NOMO-1 (cell line): ENCODE data around the gene MLYCD.

Experiments
- DNase-seq, 2 experiments: peaks; one replicate each; lab custom pipeline; 2025; ENCODE audit not compliant: unreplicated experiment in 2 of 2; lab: John Stamatoyannopoulos, UW

The MLYCD gene

DNA sequence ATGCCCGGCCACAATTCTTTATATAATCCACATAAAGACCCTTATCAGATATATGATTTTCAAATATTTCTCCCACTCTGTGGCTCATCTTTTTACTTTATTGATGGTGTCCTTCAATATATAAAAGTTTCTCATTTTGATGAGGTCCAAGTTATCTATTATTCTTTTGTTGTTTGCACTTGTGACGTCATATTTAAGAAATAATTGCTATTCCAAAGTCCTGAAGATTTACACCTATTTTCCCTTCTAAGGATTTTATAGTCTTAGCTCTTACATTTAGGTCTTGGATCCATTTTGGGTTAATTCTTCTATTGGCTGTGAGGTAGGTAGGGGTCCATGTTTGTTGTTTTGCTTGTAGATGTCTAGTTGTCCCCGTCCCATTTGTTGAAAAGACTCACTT lies 3.0 kb upstream of the MLYCD start:
- no peak for DNase-seq

DNA sequence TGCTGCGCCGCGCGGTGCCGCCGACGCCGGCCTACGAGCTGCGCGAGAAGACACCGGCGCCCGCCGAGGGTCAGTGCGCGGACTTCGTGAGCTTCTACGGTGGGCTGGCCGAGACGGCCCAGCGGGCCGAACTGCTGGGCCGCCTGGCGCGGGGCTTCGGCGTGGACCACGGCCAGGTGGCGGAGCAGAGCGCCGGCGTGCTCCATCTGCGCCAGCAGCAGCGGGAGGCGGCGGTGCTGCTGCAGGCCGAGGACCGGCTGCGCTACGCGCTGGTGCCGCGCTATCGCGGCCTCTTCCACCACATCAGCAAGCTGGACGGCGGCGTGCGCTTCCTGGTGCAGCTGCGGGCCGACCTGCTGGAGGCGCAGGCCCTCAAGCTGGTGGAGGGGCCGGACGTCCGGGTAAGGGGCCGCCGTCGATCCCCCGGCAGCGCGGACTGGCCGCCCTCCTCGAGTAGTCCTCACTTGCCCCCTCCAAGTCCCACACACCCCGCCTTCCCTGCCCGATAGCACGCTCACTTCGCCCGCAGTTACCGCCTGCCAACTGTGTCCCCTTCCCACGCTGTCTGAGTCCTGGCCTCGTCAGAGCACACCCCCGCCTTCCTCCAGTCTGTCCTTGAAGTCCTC lies 470 bp downstream of the MLYCD start:
- DNase-seq = peak; percentile 38 to 40

DNA sequence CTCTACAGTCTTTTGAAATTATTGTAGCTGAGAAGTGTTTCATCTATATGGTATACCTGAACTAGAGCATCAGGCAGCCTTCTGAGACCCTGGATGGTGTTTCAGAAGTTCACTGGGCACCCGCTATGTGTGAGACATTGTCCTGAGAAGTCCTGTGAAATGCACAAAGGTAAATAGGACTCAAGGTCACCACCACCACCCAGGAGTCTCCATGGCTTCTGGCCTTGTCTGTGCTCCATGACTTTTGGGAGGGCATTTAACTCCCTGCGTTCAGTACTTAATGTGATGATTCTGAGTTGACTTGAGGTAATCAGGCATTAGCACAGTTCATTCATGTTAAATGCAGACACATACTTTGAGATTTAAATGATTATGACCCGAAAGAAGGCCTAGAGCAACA lies 1.1 kb downstream of the MLYCD start:
- no peak for DNase-seq

DNA sequence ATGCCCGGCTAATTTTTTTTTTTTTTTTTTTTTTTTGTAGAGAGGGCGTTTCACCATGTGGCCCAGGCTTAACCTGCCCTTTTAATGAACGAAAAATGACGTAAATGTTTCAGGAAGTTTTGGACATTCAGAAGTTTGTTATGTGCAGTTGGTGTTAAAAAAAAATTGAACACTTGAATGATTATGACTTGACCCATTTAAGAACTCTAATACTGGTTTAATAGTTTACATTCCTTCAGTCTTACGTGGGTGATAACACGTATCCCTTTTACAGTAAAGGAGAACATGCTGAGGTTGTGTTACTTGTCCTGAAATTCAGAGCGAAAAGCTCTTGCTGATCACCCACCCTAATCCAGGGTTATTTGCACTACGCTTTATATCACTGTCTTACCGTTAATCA lies 1.7 kb downstream of the MLYCD start:
- no peak for DNase-seq

- no peak for DNase-seq
These were observed 2.2 kb downstream of the MLYCD start for GRCh38 chr16:83901101-83901500.

DNA sequence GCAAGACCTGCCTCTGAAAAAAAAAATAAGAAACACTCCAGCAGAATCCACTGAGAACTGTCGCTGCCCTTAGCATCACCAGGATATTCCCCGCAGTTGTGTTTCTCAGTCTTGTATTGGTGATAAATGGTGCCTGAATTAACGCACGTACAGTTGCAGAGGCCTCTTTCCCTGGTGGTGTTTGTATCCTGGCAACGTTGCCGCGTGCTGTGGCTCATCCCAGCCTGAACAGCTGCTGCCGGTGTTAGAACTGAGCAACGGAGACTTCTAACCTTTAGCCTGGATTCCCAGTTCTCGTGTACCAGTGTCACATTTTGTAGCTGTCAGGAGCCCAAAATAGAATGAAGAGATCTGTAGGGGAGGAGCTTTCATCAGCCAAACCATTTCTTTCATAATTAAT lies 4.8 kb downstream of the MLYCD start:
- no peak for DNase-seq

GRCh38 chr16:83906683-83907082 lies 7.8 kb downstream of the MLYCD start:
- DNase-seq = no peak

- DNase-seq = no peak
These were observed 8.2 kb downstream of the MLYCD start for GRCh38 chr16:83907111-83907510.

GRCh38 chr16:83907631-83908250 lies 8.8 kb downstream of the MLYCD start:
- no peak for DNase-seq

GRCh38 chr16:83908798-83909197 lies 9.9 kb downstream of the MLYCD start:
- no peak for DNase-seq

DNA sequence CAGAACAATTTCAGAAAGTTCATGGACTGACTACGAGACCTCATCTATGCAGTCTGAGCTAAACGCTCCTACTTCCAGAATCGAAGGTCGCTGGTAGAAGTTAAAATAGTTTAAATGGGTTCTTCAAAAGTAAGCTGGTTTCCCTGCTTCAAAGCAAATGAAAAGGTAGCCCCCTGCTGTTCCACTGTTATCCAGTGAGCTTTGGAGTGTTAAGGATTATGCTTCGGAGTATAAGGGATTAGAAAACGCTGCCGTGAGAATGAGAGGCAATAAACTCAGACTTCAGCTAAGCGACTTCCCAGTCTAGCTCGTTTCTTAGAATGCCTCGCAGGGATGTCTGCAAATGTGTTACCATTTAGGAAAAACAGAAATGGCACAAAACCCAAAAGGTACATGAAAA lies 12.4 kb downstream of the MLYCD start:
- DNase-seq = no peak

GRCh38 chr16:83912519-83913244 lies 13.8 kb downstream of the MLYCD start:
- DNase-seq = no peak

- DNase-seq = no peak
These were observed 14.3 kb downstream of the MLYCD start for GRCh38 chr16:83913245-83913633.

DNA sequence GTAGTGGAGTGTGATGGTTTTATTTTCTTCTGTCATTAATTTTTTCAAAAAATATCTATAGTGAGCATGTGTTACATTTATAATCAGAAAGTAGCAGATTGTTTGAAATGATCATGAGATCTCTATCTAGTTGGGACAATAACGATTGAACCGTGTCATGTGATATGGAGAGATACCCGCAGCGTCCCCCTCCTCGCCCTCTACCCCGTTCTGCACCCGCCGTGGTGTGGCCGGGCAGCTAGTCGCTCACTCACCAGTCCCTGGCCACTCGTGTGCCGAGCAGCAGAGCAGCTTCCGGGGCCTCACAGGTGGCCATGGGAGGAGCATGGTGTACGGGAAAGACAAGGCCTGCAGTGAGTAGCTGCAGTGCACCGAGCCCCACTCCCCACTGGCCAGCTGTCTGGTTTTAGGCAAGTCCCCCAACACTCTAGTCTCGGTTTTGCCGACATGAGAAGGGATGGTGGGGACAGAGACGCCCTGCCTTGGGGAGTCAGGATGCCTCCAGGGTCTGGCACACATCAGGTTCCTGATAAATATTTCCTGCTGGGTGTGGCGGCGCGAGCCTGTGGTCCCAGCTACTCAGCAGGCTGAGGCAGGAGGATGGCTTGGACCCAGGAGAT lies 15.3 kb downstream of the MLYCD start:
- no peak for DNase-seq

GRCh38 chr16:83915081-83915480 lies 16.2 kb downstream of the MLYCD start:
- no peak for DNase-seq

- DNase-seq = no peak
These were observed 16.6 kb downstream of the MLYCD start for GRCh38 chr16:83915491-83915890.

GRCh38 chr16:83917152-83918120 lies 18.5 kb downstream of the MLYCD start:
- no peak for DNase-seq

- no peak for DNase-seq
These were observed 22.1 kb downstream of the MLYCD start for GRCh38 chr16:83920894-83921491.

DNA sequence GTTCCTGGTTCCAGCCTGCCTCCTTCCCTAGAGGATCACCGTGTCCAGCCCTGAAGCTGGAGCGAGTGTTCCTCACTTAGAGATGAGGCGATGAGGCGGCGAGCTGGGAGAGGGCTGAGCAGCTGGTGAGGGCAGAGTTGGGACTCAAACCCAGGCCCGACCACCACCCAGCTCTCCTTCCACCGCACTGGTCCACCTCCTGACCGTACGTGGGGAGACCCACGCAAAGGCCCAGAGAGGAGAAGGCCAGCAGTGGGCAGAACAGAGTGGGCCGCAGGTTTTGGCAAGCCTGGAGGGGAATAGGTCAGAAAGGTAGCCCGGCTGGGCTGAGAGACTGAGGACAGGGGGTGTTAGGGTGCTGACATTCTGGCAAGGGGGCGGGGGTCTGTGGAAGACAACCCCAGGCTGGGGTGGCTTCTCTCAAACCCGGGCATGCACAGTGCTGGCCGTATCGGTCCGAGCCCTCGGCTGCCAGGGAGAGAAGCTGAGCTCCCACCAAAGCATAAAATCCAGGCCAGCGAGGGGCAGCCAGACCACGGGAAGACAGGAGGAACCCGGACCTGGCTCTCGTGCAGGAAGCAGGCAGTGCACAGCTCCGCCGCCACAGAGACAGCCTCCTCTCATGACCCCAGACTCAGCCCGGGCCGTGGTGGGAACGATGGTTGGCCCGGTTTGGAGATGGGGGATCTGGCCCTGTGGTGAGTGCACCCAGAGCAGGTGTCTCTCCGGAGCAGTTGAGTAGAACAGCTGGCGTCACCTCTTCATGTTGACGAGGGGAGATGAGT lies 24.9 kb downstream of the MLYCD start:
- no peak for DNase-seq
